GM18526 (cell line): Measurements from ENCODE around the gene ARSB.

Source experiments
- POLR2A ChIP-seq: IDR thresholded peaks from 3 replicates; pipeline ENCODE4 v1.6.1; 2011; ENCODE audit not compliant: insufficient read length; ENCODE audit errors: extremely low read depth

ARSB gene

GRCh38 chr5:78923622-78923970 is 61.5 kb downstream of the ARSB start:
- no peak for TF ChIP-seq POLR2A

GRCh38 chr5:78922879-78923621 is 62.1 kb downstream of the ARSB start:
- TF ChIP-seq POLR2A = no peak

- no peak for TF ChIP-seq POLR2A
Observed at GRCh38 chr5:78920604-78921003, 64.5 kb downstream of the ARSB start.

GRCh38 chr5:78919796-78920195 is 65.3 kb downstream of the ARSB start:
- TF ChIP-seq POLR2A = no peak

- TF ChIP-seq POLR2A = no peak
Observed at GRCh38 chr5:78916044-78916443, 69.1 kb downstream of the ARSB start.

GRCh38 chr5:78915170-78915569 is 69.9 kb downstream of the ARSB start:
- TF ChIP-seq POLR2A = no peak

GRCh38 chr5:78912811-78913210 is 72.3 kb downstream of the ARSB start:
- no peak for TF ChIP-seq POLR2A

- no peak for TF ChIP-seq POLR2A
Observed at GRCh38 chr5:78912085-78912771, 72.9 kb downstream of the ARSB start.

GRCh38 chr5:78908173-78909061 is 76.7 kb downstream of the ARSB start:
- TF ChIP-seq POLR2A = no peak

- no peak for TF ChIP-seq POLR2A
Observed at GRCh38 chr5:78907255-78907891, 77.7 kb downstream of the ARSB start.

- TF ChIP-seq POLR2A = no peak
Observed at GRCh38 chr5:78905084-78905938, 79.8 kb downstream of the ARSB start.

- TF ChIP-seq POLR2A = no peak
Observed at GRCh38 chr5:78903861-78904260, 81.2 kb downstream of the ARSB start.

GRCh38 chr5:78903353-78903752 is 81.8 kb downstream of the ARSB start:
- TF ChIP-seq POLR2A = no peak

- TF ChIP-seq POLR2A = no peak
Observed at GRCh38 chr5:78899922-78900362, 85.2 kb downstream of the ARSB start.
